Hematopoietic multipotent progenitor cell treated with erythropoietin and hydrocortisone succinate and interleukin-3 and kit ligand, for 17 days (in vitro differentiated cells): ENCODE results near the gene CEBPG.
A peak's percentile ranks its signal among the peaks of the same experiment; 100 is the strongest.

Experiments
- DNase-seq: peaks from one replicate; pipeline ENCODE4 v3.0.0-alpha.2; 2015; ENCODE audit warnings: low spot score

The CEBPG gene

DNA sequence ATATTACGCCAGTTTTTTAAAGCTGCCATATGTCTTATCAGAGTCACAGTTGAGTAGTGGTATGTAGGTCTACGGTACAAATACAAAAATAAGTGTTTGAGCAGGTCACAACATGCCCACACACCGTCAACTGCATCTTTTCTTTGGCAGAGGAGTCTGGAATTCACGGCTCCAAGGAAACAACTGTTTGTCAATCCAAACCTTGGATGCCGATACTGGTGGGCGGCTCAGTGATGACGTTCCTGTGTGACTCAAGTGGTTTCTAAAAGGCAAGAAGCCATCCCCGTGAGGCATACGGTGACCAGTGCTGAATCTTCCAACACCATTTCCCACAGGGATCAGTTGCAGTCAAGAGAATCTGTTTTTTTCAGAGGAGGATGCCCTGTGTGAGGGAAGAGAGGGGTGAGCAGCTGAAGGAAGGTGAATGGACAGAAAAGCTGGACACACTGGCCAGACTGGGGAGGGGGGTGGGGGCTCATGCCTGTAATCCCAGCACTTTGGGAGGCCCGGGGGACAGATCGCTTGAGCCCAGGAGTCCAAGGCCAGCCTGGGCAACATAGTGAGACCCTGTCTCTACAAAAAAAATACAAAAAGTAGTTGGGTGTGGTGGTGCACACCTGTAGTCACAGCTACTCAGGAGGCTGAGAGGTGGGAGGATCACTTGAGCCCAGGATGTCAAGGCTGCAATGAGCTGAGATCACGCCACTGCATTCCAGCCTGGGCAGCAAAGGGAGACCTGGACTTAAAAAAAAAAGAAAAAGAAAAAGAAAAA, 22.8 kb upstream of the CEBPG start:
- no peak for DNase-seq

DNA sequence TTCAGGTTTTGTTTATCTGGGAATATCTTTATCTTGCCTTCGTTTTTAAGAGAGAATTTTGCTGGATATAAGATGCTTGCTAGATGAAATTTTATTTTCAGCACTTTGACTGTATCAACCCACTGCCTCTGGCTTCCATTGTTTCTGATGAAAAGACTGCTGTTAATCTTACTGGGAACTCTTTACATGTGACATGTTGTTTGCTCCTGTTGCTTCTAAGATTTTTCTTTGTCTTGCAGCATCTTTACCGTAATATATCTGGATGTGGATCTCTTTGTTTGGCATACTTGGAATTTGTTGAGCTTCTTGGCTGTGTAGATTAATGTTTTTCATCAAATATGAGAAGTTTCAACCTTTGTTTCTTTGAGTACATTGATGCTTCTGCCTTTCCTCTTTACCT, 18.0 kb upstream of the CEBPG start:
- DNase-seq, result no peak

- DNase-seq, result no peak
These were observed 16.0 kb upstream of the CEBPG start for GRCh38 chr19:33357556-33357955.

DNA sequence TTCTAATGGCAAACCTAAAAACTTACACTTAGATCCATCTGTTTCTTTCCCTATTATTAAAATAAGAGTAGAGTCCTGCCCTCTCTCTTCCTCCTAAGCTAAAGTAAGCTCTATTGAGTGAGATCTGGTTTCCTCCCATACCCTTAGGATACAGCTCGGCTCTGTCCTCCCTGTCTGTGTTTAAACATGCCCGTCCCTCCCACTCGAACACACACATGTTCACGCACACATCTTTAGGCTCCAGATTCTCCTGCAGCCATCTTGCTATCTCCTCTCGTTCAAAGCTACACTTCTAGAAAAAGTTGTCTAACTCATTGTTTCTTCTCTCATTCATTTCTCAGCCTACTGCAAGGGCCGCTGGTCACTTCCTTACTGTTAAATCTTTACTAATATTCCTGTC, 15.1 kb upstream of the CEBPG start:
- no peak for DNase-seq

GRCh38 chr19:33359581-33359980, 13.9 kb upstream of the CEBPG start:
- DNase-seq, result no peak

GRCh38 chr19:33362508-33363228, 10.8 kb upstream of the CEBPG start:
- no peak for DNase-seq

GRCh38 chr19:33363476-33363875, 10.0 kb upstream of the CEBPG start:
- no peak for DNase-seq

DNA sequence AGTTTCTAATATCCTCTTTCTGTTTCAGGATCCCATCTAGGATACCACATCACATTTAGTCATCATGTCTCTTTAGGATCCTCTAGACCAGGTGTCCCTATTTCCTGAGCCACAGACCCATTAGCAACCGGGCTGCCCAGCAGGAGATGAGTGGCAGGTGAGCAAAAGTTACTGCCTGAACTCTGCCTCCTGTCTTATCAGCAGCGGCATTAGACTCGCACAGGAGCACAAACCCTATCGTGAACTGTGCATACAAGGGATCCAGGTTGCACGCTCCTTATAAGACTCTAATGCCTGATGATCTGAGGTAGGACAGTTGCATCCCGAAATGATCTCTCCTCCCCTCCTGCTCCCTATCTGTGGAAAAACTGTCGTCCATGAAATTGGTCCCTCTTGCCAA, 7.8 kb upstream of the CEBPG start:
- no peak for DNase-seq

DNA sequence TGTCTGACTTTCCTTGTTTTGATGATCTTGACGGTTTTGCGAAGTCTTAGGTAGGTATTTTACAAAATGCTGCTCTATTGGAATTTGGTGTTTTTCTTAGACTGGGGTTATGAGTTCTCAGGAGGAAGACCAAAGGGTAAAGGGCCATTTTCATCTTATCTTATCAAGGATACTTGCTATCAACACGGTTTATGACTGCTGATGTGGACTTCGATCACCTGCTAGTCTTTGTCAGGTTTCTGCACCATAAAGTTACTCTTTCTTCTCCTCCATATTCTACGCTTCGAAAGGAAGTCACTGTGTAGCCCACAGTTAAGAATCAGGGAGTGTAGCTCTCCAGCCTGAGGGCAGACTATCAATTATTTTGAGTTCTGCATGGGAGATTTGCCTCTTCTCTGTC, 7.4 kb upstream of the CEBPG start:
- no peak for DNase-seq

GRCh38 chr19:33366897-33367296, 6.6 kb upstream of the CEBPG start:
- no peak for DNase-seq

- DNase-seq, result no peak
These were observed 5.2 kb upstream of the CEBPG start for GRCh38 chr19:33368074-33368864.

DNA sequence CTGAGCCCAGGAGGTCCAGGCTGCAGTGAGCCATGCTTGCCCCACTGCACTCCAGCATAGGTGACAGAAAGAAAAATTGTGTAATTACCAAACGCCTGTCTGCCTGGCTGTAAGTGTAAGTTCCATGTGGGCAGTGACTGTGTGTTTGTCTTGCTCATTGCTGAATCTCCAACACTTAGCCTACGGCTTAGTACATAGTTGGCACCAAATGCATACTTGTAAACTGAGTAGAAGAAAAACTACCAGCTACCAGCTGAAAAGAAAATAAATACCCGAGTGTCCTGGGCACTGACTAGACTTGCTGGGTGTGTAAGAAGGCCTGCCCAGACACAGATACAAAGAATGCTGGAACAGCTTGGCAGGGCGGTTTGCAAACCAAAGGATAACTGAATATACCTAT, 2.7 kb upstream of the CEBPG start:
- DNase-seq, result no peak

- peak; percentile 75 for DNase-seq
These were observed 766 bp downstream of the CEBPG start for GRCh38 chr19:33374236-33374714.

GRCh38 chr19:33375156-33375836, 1.8 kb downstream of the CEBPG start:
- DNase-seq, result peak; percentile 10

DNA sequence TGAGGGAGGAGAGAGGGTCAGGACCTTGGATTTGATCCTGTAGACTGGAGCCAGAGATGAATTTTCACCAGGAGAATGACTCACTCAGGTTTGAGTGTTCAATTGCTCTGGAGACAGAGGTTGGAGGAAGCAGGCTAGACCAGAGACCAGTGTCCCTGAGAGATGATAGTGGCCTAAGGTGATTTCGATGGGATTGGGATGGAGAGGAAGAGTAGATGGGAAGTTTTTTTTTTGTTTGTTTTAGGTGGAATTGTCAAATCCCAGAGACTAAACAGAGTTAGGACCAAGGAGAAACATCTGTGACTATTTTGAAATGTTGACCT, 2.3 kb downstream of the CEBPG start:
- DNase-seq, result peak; percentile 24

DNA sequence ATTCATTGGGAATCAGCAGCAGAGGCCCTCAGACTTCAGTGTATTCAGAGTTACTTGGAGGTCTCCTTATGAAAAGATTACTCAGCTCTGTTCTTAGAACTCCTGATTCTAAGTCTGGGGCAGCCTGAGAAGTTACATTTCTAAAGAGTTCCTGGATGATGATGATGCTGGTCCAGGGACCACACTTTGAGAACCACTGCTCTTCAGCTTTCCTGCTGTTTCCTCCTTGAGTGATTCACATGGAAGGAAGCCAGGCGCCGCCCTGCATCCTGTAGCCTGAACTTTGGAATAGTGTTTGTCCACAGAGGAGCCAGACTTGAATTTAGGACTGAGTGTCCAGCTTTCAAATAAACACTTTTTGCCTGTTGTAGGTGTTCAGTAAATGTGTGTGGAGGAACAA, 2.9 kb downstream of the CEBPG start:
- peak; percentile 17 for DNase-seq

GRCh38 chr19:33376941-33377557, 3.5 kb downstream of the CEBPG start:
- no peak for DNase-seq

- DNase-seq, result no peak
These were observed 4.3 kb downstream of the CEBPG start for GRCh38 chr19:33377586-33378475.

- DNase-seq, result no peak
These were observed 5.8 kb downstream of the CEBPG start for GRCh38 chr19:33379151-33379829.

DNA sequence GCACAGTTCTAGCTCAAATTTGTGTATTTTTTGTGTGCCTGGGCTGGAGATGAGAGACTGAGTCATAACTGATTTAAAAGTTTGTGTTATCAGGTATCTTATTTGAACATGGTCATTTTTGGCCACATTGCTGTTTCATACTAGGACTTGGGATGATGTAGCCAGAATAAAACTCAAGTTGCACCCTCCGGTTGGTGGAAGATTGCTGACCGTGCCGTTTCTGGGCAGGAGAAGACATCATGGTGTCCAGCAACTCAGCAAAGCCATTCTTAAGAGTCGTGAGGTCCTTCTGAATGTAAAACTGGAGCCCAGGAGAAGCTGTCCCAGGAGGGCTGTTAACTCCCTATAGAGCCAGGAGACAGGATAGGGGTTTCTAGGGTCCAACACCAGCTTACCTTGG, 7.6 kb downstream of the CEBPG start:
- DNase-seq, result no peak
